Upper lobe of left lung (tissue), 4 donors: Measurements from ENCODE around the gene CHMP3.

Source experiments
- EP300 ChIP-seq, 4 donors: sonication (generic); formaldehyde crosslinking; IDR thresholded peaks; one replicate each; pipeline ENCODE4 v1.5.1; 2017; ENCODE audit warnings: antibody characterized with exemption in 4 of 4, control low read depth in 2 of 4
- POLR2A ChIP-seq, 4 donors: fragments of 450-650 bp; IDR thresholded peaks; one replicate each; pipeline ENCODE4 v1.5.1; 2016 to 2017; ENCODE audit warnings: antibody characterized with exemption in 4 of 4, mild to moderate bottlenecking in 2 of 4
- TF ChIP-seq, protein P1 (sequence below), 6 experiments: fragments of 450-650 bp in 4 of 6; fragments of 200-600 bp in 2 of 6; sonication (generic) in 2 of 6; IDR thresholded peaks; one replicate each; pipeline ENCODE4 v1.5.1; 2016 to 2019; ENCODE audit warnings: antibody characterized with exemption in 6 of 6

DNA sequence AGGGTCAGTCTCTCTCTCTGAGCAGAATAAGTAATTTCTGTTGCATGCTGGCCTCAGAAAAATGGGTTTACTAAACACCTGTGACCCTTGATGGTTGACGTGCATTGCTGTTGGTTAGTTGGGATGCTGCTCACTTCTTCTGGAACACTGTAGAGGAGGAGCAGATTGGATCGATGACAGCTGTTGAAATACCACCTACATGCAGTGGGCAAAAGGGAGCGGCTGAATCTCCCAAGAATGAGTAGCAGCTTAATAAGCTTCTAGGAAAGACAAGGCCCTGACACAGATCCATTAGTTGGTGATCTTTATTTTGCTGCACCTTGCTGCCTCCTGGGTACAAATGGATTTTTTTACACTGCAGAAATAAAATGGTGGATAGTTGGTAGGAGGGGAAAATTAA lies 78.9 kb downstream of the CHMP3 start:
- TF ChIP-seq, protein P1, sequence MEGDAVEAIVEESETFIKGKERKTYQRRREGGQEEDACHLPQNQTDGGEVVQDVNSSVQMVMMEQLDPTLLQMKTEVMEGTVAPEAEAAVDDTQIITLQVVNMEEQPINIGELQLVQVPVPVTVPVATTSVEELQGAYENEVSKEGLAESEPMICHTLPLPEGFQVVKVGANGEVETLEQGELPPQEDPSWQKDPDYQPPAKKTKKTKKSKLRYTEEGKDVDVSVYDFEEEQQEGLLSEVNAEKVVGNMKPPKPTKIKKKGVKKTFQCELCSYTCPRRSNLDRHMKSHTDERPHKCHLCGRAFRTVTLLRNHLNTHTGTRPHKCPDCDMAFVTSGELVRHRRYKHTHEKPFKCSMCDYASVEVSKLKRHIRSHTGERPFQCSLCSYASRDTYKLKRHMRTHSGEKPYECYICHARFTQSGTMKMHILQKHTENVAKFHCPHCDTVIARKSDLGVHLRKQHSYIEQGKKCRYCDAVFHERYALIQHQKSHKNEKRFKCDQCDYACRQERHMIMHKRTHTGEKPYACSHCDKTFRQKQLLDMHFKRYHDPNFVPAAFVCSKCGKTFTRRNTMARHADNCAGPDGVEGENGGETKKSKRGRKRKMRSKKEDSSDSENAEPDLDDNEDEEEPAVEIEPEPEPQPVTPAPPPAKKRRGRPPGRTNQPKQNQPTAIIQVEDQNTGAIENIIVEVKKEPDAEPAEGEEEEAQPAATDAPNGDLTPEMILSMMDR (IDR thresholded peaks at IDR 0.05) = no peak
- no peak for TF ChIP-seq POLR2A (IDR thresholded peaks at IDR 0.05)
- TF ChIP-seq EP300 (IDR thresholded peaks at IDR 0.05) = no peak
